Activated naive CD4-positive, alpha-beta T cell (primary cell): Measurements from ENCODE around the gene RALGAPA2.

ENCODE experiments used
- DNase-seq, 4 experiments: peaks; one replicate each; lab custom pipeline; 2025; lab: John Stamatoyannopoulos, UW

Gene RALGAPA2

DNA sequence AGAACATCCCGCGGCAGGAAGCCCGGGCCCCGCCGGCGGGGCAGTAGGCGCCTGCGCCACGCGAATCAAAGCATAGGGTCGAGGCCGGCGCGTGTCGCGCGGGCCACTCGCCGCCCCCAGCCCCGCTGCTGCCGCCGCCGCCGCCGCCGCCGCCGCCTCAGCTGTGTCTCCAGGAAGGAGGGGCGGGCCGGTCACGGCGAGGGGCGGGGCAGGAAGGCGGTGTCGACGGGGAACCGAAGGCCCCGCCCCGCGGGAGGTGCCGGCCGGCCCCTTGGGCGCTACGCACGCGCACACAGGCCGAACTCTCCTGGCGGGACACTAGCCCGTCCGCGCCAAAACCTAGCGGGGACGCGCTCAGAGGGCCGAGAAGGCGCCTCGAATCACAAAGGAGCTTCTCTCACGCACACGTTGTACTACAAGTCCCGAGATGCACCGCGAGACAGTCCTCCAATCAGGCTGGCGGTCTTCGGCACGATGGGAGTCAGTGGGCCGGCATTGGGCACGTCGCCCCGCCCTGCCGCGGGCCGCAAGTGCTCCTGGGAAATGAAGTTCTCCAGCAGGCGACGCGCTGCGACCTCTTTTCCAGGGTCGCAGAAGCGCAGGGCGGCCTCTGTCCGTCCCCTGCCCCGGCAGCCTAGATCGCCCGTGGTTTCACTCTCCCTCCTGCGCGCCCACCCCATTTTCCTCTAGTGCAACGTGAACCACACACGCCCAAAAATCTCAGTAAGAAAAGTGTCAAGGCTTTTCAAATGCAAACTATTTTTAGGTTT is at the start of gene RALGAPA2:
Gene RALGAPA2 (minus strand): TSS at position 171 of the 770 bp plus-strand sequence. CDS start 164 bp downstream, at position 7.
- peak; percentile 89 to 95 (median 94) for DNase-seq

DNA sequence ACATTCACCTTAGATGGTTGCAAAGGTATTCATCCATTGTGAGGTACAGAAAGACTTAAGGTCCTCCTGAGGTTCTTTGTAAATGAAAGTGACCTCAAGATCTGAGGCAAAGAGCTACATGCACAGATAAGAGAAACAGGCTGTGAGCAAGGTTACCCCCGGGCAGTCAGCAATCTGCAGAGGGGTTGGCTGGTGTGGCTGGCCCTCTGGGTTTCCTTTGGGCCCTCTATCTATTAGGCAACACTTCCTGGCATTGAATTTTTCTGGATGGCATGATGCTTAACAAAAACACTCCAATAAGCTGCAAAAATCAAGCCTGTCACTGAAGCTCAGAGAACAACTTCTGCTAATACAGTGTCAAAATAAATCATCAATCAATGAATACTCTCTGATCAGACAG is 48.9 kb upstream of the RALGAPA2 start:
- DNase-seq, result no peak

DNA sequence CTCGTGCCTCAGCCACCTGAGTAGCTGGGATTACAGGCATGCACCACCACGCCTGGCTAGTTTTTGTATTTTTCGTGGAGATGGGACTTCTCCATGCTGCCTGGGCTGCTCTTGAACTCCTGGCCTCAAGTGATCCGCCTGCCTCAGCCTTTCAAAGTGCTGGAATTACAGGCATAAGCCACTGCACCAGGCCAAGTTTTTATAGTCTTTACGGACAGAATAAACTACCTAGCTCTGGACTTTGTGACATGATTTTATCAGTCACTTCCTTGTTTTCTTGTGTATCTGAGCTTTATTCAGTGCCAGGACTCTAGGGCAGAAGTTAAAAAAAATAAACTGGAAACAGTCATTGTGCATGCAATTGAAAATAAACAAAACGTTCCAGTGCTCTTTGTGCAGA is 46.7 kb upstream of the RALGAPA2 start:
- no peak for DNase-seq

DNA sequence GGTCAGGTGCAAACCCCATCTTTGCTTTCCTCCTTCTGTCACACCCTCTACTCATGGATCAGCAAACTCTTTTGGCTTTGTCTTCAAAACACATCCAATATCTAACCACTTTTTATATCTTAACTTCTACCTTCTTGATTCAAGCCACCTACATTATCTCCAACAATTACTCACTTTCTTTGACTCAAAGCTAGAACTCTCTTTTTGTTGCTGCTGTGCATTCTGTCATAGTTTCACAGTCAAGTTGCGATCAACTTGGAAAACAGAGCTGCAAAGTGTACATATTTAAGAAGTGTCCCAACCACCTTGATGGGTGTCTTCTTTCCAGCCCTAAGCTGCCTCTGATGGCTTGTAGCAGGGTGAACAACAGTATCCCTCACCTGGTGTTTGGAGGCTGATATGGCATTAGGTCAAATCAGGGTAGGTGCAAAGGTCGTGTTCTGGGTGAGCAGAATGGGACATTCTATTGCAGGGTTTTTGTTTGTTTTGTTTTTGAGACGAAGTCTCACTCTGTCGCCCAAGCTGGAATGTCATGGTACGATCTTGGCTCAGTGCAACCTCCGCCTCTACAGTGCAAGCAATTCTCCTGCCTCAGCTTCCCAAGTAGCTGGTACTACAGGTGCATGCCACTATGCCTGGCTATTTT is 43.4 kb upstream of the RALGAPA2 start:
- no peak for DNase-seq

DNA sequence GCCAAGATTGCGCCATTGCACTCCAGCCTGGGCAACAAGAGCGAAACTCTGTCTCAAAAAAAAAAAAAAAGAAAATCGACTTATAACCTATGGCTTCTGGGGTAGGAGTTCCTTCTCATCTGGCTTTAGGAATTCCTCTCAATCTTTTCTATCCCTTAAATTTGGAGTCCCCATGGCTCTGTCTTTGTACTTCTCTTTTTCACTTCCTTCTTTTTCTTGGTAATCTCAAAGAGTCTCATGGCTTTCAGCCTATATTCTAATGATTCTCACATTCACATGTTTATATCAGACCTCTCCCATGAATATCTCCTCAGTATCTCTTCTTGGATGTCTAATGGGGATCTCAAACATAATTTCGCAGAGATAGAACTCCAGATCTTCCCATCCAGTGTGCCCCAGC is 42.8 kb upstream of the RALGAPA2 start:
- DNase-seq, result no peak

DNA sequence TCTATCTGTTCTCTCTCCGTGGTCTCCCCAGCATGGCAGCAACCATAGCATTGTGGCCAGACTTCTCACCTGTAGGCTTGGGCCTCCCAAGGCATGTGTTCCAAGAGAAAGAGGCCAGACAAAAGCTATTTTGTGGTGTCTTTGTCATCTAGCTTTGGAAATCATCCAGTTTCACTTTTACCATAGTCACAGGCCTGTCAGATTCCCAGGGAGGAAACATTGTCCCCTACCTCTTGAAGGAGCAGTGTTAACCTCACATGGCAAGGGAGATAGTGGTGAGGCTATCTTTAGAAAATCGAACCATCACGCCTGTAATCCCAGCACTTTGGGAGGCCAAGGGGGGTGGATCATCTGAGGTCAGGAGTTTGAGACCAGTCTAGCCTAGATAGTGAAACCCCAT is 42.3 kb upstream of the RALGAPA2 start:
- DNase-seq, result no peak

DNA sequence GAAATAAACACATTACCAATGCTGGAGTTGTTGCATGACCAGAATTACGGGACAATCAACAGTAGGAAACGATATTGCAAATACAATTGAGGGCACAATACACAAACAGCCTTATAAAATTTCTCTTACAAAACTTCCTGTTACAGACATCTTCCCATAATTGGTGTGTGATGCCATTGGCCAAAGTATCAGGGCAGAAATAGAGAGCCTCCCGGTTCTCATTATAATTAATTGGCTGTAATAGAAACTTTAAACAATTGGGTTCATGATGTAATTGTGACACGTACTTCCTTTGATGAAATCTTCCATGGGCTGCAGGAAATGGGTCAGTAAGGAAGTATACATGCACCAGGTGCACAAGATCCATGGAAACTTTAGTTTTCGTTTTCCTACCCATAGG is 40.3 kb upstream of the RALGAPA2 start:
- no peak for DNase-seq

DNA sequence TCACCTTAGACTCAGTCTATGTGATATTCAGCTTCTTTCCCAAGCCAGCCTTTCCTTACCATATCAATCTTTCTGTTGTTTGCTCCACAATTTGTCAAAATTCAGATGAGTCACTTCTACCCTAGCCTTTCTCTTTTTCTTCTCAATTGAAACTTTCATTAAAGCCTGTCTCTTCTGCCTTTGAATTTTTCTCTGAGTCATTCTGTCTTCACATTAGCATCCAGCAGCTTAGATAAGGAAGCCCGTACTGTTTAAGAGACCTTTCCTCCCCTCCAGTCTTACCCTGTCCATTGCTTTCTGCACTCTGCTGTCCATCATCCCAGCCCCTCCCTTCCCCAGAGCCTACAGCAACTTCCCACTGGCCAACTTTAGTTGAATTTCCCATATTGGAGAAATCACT is 34.9 kb upstream of the RALGAPA2 start:
- no peak for DNase-seq

DNA sequence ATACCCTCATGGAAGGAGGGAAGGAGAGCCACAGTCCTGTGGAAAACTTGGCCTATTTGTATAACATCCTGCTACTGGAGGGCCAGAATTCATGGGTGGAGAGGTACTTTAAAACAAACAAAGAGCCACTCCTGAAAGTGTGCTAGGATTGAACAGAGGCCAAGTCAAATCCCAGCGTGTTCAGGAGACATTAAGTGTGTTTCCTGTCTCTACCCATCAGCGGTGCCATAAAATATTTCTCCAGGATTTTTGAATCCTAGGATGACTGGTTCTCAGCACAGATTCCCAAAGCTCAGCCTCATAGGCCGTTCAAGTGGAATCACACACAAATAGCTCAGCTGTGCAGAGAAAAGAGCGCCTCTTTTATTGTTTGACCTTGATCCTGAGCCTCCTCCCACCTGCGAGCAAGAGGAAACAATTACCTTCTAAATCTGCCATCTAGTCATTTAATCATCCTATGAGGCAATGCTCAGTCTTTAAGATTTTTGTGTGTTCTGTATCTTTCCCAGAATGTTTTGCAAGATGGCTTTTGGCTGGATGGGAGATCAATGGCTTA is 31.8 kb upstream of the RALGAPA2 start:
- DNase-seq, result no peak

DNA sequence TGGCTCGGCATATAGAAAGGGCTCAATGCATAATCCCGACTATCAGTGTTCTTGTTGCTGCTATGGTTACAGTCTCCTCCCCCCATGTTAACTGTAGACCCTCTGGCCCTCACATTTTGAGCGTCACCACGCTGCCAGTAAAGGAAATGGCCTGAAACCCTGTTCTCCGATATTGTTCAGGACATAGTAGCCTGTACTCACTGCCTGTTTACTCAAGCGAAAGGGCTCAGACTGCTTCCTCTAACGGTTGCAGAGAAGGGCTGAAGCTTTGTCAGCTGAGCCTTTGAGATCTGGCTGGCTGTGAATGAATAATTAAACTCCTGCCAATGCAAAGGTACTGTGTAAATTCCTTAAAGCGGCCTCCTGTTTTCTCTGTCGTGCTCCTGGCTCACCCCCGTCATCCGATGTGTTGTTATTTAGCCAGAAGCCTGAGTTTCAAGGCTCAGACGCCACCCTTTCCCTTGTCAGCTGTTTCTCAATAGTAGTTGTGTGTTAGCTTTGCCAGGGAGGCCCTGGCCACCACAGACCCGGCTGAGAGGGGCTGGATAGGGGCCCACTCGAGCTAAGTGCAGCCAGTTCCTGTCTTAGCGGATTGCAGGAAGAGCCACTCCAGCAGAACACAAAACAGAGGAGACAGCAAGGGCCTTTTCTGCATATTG is 31.2 kb upstream of the RALGAPA2 start:
- no peak for DNase-seq

DNA sequence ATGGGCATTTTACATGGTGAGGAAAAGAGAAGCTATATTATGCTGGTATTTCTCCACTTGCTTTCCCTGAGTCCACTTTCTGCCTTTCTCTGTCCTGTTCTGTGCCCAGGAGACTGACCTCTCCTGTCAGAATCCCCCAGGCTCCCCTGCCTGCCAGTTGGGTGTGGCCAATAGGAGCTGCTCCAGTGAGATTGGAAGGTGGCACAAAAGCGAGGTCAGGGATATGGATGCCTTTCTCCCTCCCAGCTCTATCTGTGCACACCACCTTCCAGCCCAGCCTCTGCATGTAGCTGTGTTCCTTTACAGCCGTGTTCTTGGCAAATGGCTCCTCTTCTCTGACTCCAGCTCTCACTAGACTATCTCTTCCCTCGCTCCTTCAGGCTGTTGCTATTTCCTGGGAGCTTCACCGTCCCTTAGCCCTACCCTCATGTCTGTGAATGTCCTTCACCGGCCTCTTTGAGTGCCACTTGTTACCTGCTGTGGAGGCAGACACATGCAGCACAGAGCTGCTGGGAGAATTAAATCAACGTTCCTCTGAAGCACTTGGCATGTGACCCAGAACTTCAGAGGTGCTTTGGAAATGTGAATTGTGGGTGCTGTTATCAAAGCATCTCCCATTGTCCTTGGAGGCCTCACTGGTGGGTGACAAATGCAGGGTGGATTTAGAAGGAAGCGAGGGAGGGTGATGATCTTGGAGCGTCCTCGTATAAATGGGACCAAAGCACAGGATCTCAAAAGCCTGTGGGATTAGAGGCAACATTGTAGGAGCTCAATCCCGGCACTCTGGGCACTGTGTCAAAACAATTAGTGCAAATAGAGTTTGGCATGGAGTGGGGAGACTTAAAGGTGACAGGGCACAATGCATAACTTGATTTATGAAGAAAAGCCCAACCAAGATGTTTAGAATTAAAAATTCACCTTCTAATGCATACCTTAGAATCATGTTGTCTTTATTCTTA is 28.9 kb upstream of the RALGAPA2 start:
- DNase-seq, result no peak

DNA sequence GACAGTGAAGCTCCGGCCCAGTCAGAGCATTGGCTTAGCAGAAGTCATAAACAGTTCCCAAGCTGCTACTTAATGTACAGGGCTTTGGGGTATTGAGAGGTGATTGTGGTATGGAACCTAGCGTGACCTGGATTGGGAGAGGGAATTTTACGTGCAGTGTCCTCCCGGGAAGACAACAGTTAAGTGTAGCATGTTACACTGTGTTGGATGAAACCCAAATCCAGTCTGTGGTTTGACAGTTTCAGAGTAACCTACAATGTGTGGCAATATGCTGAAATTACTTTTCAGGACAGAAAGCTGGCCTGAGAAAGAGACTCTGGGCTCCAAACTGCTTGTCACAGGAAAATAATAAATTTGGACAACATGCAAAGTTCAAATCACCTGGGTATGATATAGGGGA is 28.1 kb upstream of the RALGAPA2 start:
- DNase-seq, result no peak

DNA sequence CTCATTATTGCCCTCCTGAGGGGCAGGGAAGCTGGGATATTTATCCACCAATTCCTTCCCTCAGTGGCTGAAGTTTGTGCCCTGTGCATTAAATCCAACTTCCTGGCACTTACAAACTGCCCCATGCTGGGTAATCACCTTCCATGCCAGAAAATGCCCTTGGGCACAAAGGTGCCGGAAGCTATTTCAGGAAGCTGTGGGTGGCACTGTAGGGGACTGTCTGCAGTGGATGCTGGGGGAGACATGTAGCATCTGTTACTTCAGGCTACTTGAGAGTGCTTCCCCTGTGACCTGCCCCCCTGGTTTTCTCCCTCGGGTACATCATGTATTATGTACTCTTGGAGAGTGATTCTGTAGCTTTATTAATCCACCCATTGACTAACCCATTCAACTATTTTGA is 24.7 kb upstream of the RALGAPA2 start:
- no peak for DNase-seq

DNA sequence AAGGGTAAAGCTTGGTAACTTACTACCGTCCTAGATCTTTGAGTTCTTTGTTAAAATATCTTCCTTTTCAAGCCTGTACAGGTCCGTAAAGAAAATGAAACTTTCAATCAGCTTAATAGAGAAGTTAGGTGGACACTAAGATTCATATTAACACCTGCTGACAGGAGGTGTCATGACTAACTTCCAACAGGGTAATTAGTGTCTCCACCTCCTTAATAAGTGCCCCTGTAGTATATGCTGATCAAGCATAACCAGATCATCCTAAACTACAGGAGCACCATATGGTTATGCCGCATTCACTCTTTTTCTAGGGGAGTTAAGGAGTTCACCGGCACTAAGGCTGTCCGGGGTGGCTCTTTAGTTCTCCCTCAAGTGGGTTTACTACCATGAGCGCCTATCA is 23.9 kb upstream of the RALGAPA2 start:
- no peak for DNase-seq

DNA sequence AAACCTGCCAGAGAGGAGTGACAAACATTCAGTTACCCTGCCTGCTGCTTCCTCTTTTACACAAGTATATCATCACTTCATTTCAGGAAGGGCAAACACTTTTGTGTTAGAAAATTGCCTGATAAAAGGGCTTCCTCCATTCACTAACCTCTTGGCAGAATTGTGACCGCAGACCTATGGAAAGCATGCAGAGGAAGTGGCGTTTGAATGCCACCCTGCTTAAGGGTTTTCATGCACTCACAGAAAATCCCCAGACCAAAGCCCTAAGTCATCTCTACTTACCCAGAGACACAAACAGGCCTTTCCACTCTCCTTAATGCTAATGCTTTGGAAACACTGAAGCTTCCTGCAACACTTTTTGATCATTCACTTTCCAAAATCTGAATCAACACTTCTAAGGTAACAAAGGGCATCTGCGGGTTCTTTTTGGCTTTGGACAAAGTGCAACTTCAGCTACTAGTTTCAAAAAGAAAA is 22.1 kb upstream of the RALGAPA2 start:
- DNase-seq, result no peak

DNA sequence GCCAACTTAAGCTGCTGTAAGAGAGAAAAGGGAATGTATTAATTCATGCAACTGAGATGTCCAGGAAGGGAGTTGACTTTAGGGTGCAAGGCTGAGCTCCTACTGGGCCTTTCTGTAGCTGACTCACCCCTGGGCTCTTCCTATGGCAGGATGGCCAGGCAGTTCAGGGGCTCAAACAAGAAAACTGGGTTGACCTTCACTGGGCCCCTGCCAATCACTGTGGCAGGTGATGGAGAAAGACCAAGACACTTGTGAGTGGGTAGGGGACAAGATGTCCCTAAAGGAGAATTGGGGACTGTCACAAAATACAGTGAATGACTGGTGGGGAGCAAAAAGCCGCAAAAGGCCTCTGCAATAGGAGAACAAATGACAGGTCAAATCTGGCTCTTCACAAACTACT is 21.5 kb upstream of the RALGAPA2 start:
- no peak for DNase-seq

DNA sequence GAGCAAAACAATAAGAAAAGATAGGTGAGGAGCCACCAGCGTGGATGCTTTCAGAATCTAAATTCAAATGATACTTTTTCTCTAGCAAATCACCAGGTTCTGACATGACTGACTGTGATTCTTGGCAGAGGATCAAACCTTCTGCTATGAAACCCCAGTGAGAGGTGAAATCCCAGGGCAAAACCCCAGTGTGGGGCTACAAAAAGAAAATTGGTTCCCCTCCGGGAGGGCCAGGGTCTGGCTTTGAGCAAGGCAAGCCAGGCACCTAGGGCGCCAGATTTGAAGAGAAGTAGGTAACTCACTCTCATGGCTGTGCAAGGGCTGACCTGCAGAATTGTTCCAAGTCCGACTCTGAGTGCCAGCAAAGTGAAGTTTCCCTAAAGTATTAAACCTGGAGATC is 20.2 kb upstream of the RALGAPA2 start:
- DNase-seq, result no peak

DNA sequence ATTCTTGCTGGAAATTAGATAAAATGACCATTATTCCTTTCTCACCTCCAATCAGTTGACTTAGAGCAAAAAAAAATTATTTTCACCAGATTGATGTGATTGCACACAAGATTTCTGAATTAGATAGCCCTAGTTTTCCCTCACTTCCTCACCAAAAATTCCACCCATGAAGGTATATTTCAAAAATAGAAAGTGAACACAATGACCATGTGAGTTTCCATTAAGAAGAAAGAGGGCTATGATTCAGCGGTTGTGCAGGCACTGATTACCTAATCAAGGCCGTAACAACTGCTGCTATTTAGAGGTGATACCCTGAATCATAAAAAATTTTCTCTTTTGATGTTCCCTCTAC is 19.5 kb upstream of the RALGAPA2 start:
- DNase-seq, result no peak

DNA sequence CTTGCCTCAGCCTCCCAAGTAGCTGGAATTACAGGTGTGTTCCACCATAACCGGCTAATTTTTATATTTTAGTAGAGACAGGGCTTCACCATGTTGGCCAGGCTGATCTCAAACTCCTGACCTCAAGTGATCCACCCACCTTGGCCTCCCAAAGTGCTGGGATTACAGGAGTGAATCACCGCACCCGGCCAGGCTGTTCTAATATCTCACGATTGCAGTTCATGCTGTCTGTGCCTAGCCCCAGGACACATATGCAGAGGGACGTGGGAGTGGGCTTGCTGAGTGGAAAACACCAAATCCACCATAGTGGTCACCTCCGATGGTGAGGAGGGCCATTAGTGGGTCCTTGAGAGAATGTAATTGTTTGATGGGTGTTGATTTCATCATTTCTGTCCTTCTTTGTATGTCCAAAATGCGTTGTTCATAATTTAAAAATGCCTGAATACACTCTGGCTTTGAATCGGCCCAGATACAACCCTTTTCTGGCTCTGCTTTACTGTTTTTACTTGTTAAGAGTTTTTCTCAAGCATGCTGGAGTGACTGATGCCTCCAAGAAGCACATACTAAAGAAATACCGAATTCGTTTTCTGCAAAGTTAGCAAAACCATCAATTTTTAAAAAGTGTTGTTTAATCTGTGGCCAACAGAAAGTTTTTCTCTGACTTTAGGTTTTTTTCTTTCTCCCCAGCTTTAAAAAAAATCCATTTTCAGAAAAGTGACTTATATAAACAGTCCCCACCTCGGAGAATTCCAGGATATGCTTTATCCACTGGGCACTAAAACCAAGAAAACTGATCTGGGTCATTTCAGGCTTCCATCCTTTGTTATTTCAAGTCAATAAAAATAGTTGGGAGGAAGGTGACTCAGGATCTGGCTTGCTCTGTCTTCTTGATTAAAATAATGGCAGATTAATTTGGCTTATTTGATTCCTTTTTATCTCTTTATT is 18.8 kb upstream of the RALGAPA2 start:
- DNase-seq, result no peak

DNA sequence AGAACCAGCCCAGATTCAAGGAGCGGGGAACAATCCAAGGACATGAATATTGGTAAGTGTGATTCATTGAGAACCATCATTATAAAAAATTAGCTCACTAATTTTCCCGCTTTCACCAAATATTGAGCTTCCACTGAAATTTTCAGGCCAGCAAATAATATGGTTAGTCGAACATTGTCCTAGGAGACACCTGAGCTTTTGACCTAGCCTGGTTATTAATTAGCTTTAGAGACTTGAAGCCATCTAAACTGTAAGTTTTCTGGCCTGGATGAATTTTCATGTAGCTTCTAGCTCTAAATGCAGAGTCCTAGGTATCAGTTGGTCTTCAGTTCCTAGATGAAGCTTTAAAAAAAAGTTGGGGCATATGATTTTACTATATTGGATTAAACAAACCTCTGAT is 17.1 kb upstream of the RALGAPA2 start:
- DNase-seq, result no peak

DNA sequence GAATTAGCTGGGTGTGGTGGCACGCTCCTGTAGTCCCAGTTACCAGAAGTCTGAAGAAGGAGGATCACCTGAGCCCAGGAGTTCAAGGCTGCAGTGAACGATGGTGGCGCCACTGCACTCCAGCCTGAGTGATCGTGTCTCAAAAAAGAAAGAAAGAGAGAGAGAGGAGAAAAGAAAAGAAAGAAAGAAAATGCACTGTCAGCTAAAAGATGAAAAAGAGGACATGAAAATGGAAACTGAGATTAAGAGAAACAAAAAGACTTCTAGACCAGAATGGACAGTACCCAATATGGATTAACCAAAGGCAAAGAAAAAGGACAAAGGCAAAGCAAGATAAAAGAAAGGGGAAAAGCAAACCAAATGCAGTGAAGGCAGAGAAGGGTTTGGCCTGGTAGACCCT is 9.0 kb upstream of the RALGAPA2 start:
- no peak for DNase-seq
